ENCODE measurements around the gene NDUFS2. TPM values are rescaled to one million over a fixed set of nuclear protein-coding genes. Genes with fewer than 3 reads are reported as not detected.

Gene NDUFS2
- total and polyA plus RNA-seq, 2 of the 8 experiments (the other 6 are each of a cell fraction or from before 2014, with no cell fraction given): 95.1 to 113 TPM

DNA sequence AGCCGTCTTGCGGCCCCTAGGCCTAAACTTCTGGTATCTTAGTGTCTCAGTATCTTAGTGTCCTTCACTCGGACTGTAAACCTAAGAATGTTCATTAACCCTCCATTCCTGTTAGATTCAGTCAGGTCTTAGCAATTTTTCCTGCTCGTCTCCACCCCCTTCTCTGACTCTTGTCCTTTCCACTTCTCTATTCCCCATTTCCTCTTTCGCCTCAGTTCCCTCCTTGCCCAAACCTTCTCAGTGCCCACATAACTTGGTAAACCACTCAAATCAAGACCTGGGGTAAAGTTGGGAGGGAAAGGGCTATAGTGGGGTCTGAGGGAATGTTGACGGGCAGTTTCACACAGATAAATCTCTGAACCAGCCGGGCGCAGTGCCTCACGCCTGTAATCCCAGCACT, 12.2 kb downstream of the NDUFS2 start (continued):
- TF ChIP-seq RAD21 (IDR thresholded peaks at IDR 0.05 in 1 of 2, conservative IDR thresholded peaks at IDR 0.05 in 1 of 2; ENCODE audit: low read depth in 2 of 2, low read length in 2 of 2) (no peak), CHD1 (IDR thresholded peaks at IDR 0.05; ENCODE audit: low read depth, low read length) (no peak), RBBP5 (IDR thresholded peaks at IDR 0.05; ENCODE audit: borderline replicate concordance, low read depth, low read length) (no peak), JUN (IDR thresholded peaks at IDR 0.05; ENCODE audit: low read depth, low read length) (no peak), JUND (IDR thresholded peaks at IDR 0.05; ENCODE audit: low read length) (no peak), TCF12 (IDR thresholded peaks at IDR 0.05; ENCODE audit: low read depth, low read length) (no peak), KDM5A (IDR thresholded peaks at IDR 0.05; ENCODE audit: low read length) (no peak), TEAD4 (IDR thresholded peaks at IDR 0.05; ENCODE audit: low read depth, low read length) (no peak)
- TF ChIP-seq, protein P1, sequence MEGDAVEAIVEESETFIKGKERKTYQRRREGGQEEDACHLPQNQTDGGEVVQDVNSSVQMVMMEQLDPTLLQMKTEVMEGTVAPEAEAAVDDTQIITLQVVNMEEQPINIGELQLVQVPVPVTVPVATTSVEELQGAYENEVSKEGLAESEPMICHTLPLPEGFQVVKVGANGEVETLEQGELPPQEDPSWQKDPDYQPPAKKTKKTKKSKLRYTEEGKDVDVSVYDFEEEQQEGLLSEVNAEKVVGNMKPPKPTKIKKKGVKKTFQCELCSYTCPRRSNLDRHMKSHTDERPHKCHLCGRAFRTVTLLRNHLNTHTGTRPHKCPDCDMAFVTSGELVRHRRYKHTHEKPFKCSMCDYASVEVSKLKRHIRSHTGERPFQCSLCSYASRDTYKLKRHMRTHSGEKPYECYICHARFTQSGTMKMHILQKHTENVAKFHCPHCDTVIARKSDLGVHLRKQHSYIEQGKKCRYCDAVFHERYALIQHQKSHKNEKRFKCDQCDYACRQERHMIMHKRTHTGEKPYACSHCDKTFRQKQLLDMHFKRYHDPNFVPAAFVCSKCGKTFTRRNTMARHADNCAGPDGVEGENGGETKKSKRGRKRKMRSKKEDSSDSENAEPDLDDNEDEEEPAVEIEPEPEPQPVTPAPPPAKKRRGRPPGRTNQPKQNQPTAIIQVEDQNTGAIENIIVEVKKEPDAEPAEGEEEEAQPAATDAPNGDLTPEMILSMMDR (IDR thresholded peaks at IDR 0.05; ENCODE audit: control extremely low read depth in 1 of 3, insufficient read depth in 1 of 3, low read depth in 1 of 3, low read length in 3 of 3): no peak

All from H1 (cell line).